HEK293 (cell line): ENCODE data around the gene ZNF467.
A peak's percentile ranks its signal among the peaks of the same experiment; 100 is the strongest.

ENCODE experiments used
- CTCF ChIA-PET: fragments of 350-600 bp; formaldehyde crosslinking; extraction: SDS; loops from one replicate; lab custom pipeline; 2021; ENCODE audit warnings: antibody characterized with exemption; lab: Yijun Ruan, JAX
- POLR2A ChIA-PET: fragments of 300-600 bp; formaldehyde crosslinking; extraction: SDS; loops from one replicate; lab custom pipeline; 2020; ENCODE audit warnings: antibody characterized with exemption, inconsistent platforms; lab: Yijun Ruan, JAX
- H3K27ac ChIP-seq: fragments of 200-500 bp; sonication (Bioruptor generic); 2 replicates; pipeline ENCODE4 v1.5.1; 2014; ENCODE audit warnings: low read depth, low read length, control low read depth, inconsistent platforms; ENCODE audit errors: extremely low read depth
- H3K36me3 ChIP-seq, 2 experiments: fragments of 200-500 bp in 1 of 2; sonication (Bioruptor generic) in 1 of 2; 1 replicate in 1 of 2; 2 replicates in 1 of 2; pipeline ENCODE4 v1.5.1; 2014 to 2017; ENCODE audit warnings: inconsistent platforms in 2 of 2, low read length in 2 of 2; ENCODE audit not compliant: control insufficient read depth in 2 of 2, insufficient read depth in 1 of 2
- H3K4me1 ChIP-seq: fragments of 200-500 bp; sonication (Bioruptor generic); 2 replicates; pipeline ENCODE4 v1.5.1; 2014; ENCODE audit warnings: mild to moderate bottlenecking, low read length, inconsistent platforms; ENCODE audit not compliant: control insufficient read depth, insufficient read depth
- H3K4me3 ChIP-seq: 2 replicates; pipeline ENCODE4 v1.5.1; 2011; ENCODE audit warnings: low read depth, mild to moderate bottlenecking, control low read depth, low read length, moderate library complexity
- H3K9me3 ChIP-seq: fragments of 200-500 bp; sonication (Bioruptor generic); 2 replicates; pipeline ENCODE4 v1.5.1; 2014; ENCODE audit warnings: low read depth, low read length, inconsistent platforms; ENCODE audit not compliant: control insufficient read depth, insufficient read depth
- FEZF1 ChIP-seq: fragments of 450-650 bp; formaldehyde crosslinking; IDR thresholded peaks from 2 replicates; pipeline ENCODE4 v1.5.1; 2016; ENCODE audit warnings: missing biosample characterization, missing genetic modification characterization
- GLIS1 ChIP-seq: fragments of 450-650 bp; formaldehyde crosslinking; IDR thresholded peaks from 2 replicates; pipeline ENCODE4 v1.5.1; 2016; ENCODE audit warnings: missing biosample characterization, missing genetic modification characterization
- YY2 ChIP-seq: fragments of 450-650 bp; formaldehyde crosslinking; IDR thresholded peaks from 2 replicates; pipeline ENCODE4 v1.5.1; 2016; ENCODE audit warnings: missing biosample characterization, missing genetic modification characterization
- ZNF2 ChIP-seq: fragments of 450-650 bp; formaldehyde crosslinking; IDR thresholded peaks from 2 replicates; pipeline ENCODE4 v1.5.1; 2016; ENCODE audit warnings: missing biosample characterization, missing genetic modification characterization
- ZNF324 ChIP-seq: fragments of 450-650 bp; formaldehyde crosslinking; IDR thresholded peaks from 2 replicates; pipeline ENCODE4 v1.5.1; 2016; ENCODE audit warnings: missing biosample characterization, missing genetic modification characterization
- ZNF335 ChIP-seq: fragments of 450-650 bp; formaldehyde crosslinking; conservative IDR thresholded peaks from 2 replicates; pipeline ENCODE4 v1.5.1; 2016; ENCODE audit warnings: missing biosample characterization, missing genetic modification characterization
- ZNF426 ChIP-seq: fragments of 450-650 bp; formaldehyde crosslinking; IDR thresholded peaks from 2 replicates; pipeline ENCODE4 v1.5.1; 2017; ENCODE audit warnings: missing biosample characterization, missing genetic modification characterization, mild to moderate bottlenecking, inconsistent platforms, moderate library complexity
- ZNF513 ChIP-seq: fragments of 450-650 bp; IDR thresholded peaks from 2 replicates; pipeline ENCODE4 v1.5.1; 2018; ENCODE audit warnings: missing biosample characterization, missing genetic modification characterization
- ZNF544 ChIP-seq: fragments of 450-650 bp; formaldehyde crosslinking; IDR thresholded peaks from 2 replicates; pipeline ENCODE4 v1.5.0; 2017; ENCODE audit warnings: missing biosample characterization, missing genetic modification characterization
- ZNF776 ChIP-seq: fragments of 450-650 bp; formaldehyde crosslinking; IDR thresholded peaks from 2 replicates; pipeline ENCODE4 v1.5.0; 2017; ENCODE audit warnings: missing biosample characterization, missing genetic modification characterization, borderline replicate concordance
- ZNF843 ChIP-seq: fragments of 450-650 bp; formaldehyde crosslinking; IDR thresholded peaks from 2 replicates; pipeline ENCODE4 v1.5.1; 2016; ENCODE audit warnings: missing biosample characterization, missing genetic modification characterization
- ZSCAN16 ChIP-seq: fragments of 450-650 bp; formaldehyde crosslinking; IDR thresholded peaks from 2 replicates; pipeline ENCODE4 v1.5.1; 2016; ENCODE audit warnings: missing biosample characterization, missing genetic modification characterization
- ZSCAN5A ChIP-seq: fragments of 450-650 bp; formaldehyde crosslinking; IDR thresholded peaks from 2 replicates; pipeline ENCODE4 v1.5.1; 2016; ENCODE audit warnings: missing biosample characterization, missing genetic modification characterization
- TF ChIP-seq, protein P1 (sequence below): fragments of 450-650 bp; formaldehyde crosslinking; IDR thresholded peaks from 2 replicates; pipeline ENCODE4 v1.5.1; 2016; ENCODE audit warnings: missing biosample characterization, missing genetic modification characterization
- TF ChIP-seq, protein P2 (sequence below): fragments of 450-650 bp; formaldehyde crosslinking; IDR thresholded peaks from 2 replicates; pipeline ENCODE4 v1.5.1; 2017; ENCODE audit warnings: missing biosample characterization, missing genetic modification characterization

ZNF467 gene

DNA sequence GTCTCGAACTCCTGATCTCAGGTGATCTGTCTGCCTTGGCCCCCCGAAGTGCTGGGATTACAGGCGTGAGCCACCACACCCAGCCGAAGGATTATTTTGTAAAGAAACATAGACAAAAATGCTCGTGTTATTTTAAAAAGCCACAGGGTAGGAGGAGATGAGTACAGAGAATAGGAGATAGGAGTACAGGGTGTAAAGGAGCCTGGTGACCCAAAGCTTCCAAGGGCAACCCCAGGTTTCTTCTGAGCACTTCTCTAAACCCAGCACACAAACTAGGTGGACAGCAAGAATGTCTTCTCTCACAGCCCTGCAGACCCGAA lies 54.7 kb downstream of the ZNF467 start (continued):
- TF ChIP-seq ZSCAN5A (no peak), ZSCAN16 (tag by site-specific recombination) (no peak)

- CTCF ChIA-PET = interaction anchor here (1.2 kb wide), 1 partner anchor 10 kb away, joined by 3 read pairs; no protein-coding TSS in a partner anchor
- TF ChIP-seq FEZF1 (tag by site-specific recombination) = 0 out of 2 replicates have a peak, but pooled peaks have one; percentile 16
- no peak for TF ChIP-seq ZNF324 (tag by site-specific recombination)
- Histone ChIP-seq H3K4me1 (no peaks in the 10 kb centered on the region), H3K4me3 (no peak overlapping the region), H3K27ac (no peak overlapping the region), H3K9me3 (no peaks in the 10 kb centered on the region), H3K36me3 (peaks cover 0 to 41% of the 10 kb centered on the region in 2 experiments; a peak in 1 of 3 replicates)
- POLR2A ChIA-PET = interaction anchor here (1.7 kb wide), 1 partner anchor 25 kb away, joined by 4 read pairs; no protein-coding TSS in a partner anchor
These were observed 55.9 kb downstream of the ZNF467 start for GRCh38 chr7:149717481-149717880.

DNA sequence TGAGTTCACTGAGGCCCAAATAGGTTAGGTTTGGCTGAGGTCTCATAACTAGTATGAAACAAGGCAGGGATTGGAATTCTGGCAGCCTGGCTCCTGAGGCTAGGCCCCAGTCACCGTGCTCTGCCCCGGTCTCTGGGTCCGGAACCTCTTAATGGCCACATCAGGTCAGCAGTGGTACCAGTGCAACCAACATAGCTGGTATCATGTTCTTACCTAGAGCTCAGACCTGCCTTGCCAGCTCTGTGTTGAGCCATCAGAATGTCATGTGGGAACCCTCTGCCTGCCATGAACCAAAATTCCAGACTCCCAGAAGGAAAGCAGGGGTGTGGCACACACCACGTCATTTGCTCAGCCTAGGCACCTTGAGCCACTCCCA lies 56.5 kb downstream of the ZNF467 start:
- ChIA-PET POLR2A (interaction anchor here (1.7 kb wide), 1 partner anchor 25 kb away, joined by 4 read pairs; no protein-coding TSS in a partner anchor), CTCF (interaction anchor here (0.6 to 2.2 kb wide), 5 partner anchors 9 to 102 kb away, joined by 3 to 11 read pairs (median 4); no protein-coding TSS in a partner anchor)
- no peaks in the 10 kb centered on the region for H3K9me3 ChIP-seq
- H3K36me3 ChIP-seq = peaks cover 0 to 35% of the 10 kb centered on the region in 2 experiments; a peak in 1 of 3 replicates
- no peaks in the 10 kb centered on the region for H3K4me1 ChIP-seq
- no peak overlapping the region for H3K27ac ChIP-seq
- TF ChIP-seq ZNF544 (no peak), ZNF843 (tag by site-specific recombination) (no peak), ZSCAN16 (tag by site-specific recombination) (no peak), ZSCAN5A (no peak), ZNF513 (tag by site-specific recombination) (no peak), ZNF426 (tag by site-specific recombination) (no peak), ZNF776 (no peak), ZNF335 (tag by site-specific recombination) (no peak), ZNF2 (tag by site-specific recombination) (no peak), GLIS1 (tag by site-specific recombination) (no peak), YY2 (no peak)
- TF ChIP-seq, protein P1, sequence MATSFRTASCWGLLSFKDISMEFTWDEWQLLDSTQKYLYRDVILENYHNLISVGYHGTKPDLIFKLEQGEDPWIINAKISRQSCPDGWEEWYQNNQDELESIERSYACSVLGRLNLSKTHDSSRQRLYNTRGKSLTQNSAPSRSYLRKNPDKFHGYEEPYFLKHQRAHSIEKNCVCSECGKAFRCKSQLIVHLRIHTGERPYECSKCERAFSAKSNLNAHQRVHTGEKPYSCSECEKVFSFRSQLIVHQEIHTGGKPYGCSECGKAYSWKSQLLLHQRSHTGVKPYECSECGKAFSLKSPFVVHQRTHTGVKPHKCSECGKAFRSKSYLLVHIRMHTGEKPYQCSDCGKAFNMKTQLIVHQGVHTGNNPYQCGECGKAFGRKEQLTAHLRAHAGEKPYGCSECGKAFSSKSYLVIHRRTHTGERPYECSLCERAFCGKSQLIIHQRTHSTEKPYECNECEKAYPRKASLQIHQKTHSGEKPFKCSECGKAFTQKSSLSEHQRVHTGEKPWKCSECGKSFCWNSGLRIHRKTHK = no peak
- TF ChIP-seq, protein P2, sequence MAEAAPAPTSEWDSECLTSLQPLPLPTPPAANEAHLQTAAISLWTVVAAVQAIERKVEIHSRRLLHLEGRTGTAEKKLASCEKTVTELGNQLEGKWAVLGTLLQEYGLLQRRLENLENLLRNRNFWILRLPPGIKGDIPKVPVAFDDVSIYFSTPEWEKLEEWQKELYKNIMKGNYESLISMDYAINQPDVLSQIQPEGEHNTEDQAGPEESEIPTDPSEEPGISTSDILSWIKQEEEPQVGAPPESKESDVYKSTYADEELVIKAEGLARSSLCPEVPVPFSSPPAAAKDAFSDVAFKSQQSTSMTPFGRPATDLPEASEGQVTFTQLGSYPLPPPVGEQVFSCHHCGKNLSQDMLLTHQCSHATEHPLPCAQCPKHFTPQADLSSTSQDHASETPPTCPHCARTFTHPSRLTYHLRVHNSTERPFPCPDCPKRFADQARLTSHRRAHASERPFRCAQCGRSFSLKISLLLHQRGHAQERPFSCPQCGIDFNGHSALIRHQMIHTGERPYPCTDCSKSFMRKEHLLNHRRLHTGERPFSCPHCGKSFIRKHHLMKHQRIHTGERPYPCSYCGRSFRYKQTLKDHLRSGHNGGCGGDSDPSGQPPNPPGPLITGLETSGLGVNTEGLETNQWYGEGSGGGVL (tag by site-specific recombination) = no peak
- H3K4me3 ChIP-seq = no peak overlapping the region
